Activated naive CD4-positive, alpha-beta T cell (primary cell): ENCODE results near the gene CRIP1.

Source experiments
- DNase-seq, 4 experiments: peaks; one replicate each; lab custom pipeline; 2025; lab: John Stamatoyannopoulos, UW

CRIP1 gene

GRCh38 chr14:105450864-105451720 is 35.6 kb upstream of the CRIP1 start:
- no peak for DNase-seq

GRCh38 chr14:105452963-105453362 is 33.7 kb upstream of the CRIP1 start:
- DNase-seq = no peak

GRCh38 chr14:105453847-105454246 is 32.8 kb upstream of the CRIP1 start:
- DNase-seq = no peak

GRCh38 chr14:105455086-105455640 is 31.5 kb upstream of the CRIP1 start:
- no peak for DNase-seq

- no peak for DNase-seq
Measured at GRCh38 chr14:105455766-105456660, 30.7 kb upstream of the CRIP1 start.

GRCh38 chr14:105456736-105457617 is 29.7 kb upstream of the CRIP1 start:
- DNase-seq = no peak

GRCh38 chr14:105458010-105458409 is 28.7 kb upstream of the CRIP1 start:
- no peak for DNase-seq

GRCh38 chr14:105458571-105458970 is 28.1 kb upstream of the CRIP1 start:
- no peak for DNase-seq

GRCh38 chr14:105460116-105460515 is 26.6 kb upstream of the CRIP1 start:
- no peak for DNase-seq

GRCh38 chr14:105460616-105461015 is 26.1 kb upstream of the CRIP1 start:
- DNase-seq = no peak

GRCh38 chr14:105461903-105462302 is 24.8 kb upstream of the CRIP1 start:
- no peak for DNase-seq

GRCh38 chr14:105464501-105464900 is 22.2 kb upstream of the CRIP1 start:
- DNase-seq = no peak

- DNase-seq = no peak
Measured at GRCh38 chr14:105465209-105466031, 21.3 kb upstream of the CRIP1 start.

- no peak for DNase-seq
Measured at GRCh38 chr14:105466531-105467248, 20.0 kb upstream of the CRIP1 start.

GRCh38 chr14:105467249-105467941 is 19.3 kb upstream of the CRIP1 start:
- no peak for DNase-seq

GRCh38 chr14:105467942-105468471 is 18.7 kb upstream of the CRIP1 start:
- no peak for DNase-seq

- no peak for DNase-seq
Measured at GRCh38 chr14:105468621-105469241, 18.0 kb upstream of the CRIP1 start.

GRCh38 chr14:105469456-105470349 is 17.0 kb upstream of the CRIP1 start:
- DNase-seq = no peak
